ENCODE measurements around the gene EIF3F.

Gene EIF3F

GRCh38 chr11:7944123-7944522 is 43.0 kb upstream of the EIF3F start:
- no peak for ATAC-seq
- no peak for TF ChIP-seq ZC3H10 (CRISPR knock-in tag; IDR thresholded peaks at IDR 0.05)
- TF ChIP-seq ARNTL (CRISPR knock-in tag; IDR thresholded peaks at IDR 0.05; ENCODE audit: borderline replicate concordance, low read depth), result no peak
- TF ChIP-seq TSHZ2 (CRISPR knock-in tag; IDR thresholded peaks at IDR 0.05), result no peak
- no peak for TF ChIP-seq SNAI2 (CRISPR knock-in tag; IDR thresholded peaks at IDR 0.05)
- no peak for TF ChIP-seq ZNF565 (CRISPR knock-in tag; conservative IDR thresholded peaks at IDR 0.05; ENCODE audit: low read depth)
- no peak for TF ChIP-seq TOX (CRISPR knock-in tag; IDR thresholded peaks at IDR 0.05; ENCODE audit: borderline replicate concordance)
- no peak for TF ChIP-seq POU6F1 (CRISPR knock-in tag; IDR thresholded peaks at IDR 0.05; ENCODE audit: borderline replicate concordance, low read depth)
- TF ChIP-seq ZFP30 (CRISPR knock-in tag; IDR thresholded peaks at IDR 0.05), result no peak
- TF ChIP-seq GLIS3 (CRISPR knock-in tag; IDR thresholded peaks at IDR 0.05), result no peak
- no peak for TF ChIP-seq TCF4 (CRISPR knock-in tag; IDR thresholded peaks at IDR 0.05; ENCODE audit: borderline replicate concordance)

GRCh38 chr11:7949934-7950333 is 37.2 kb upstream of the EIF3F start:
- TF ChIP-seq ARNTL (CRISPR knock-in tag; IDR thresholded peaks at IDR 0.05; ENCODE audit: borderline replicate concordance, low read depth), result no peak
- no peak for TF ChIP-seq BACH2 (CRISPR knock-in tag; IDR thresholded peaks at IDR 0.05; ENCODE audit: borderline replicate concordance)
- TF ChIP-seq CSRNP3 (CRISPR knock-in tag; IDR thresholded peaks at IDR 0.05), result no peak
- TF ChIP-seq ZC3H10 (CRISPR knock-in tag; IDR thresholded peaks at IDR 0.05), result no peak
- TF ChIP-seq ZNF8 (CRISPR knock-in tag; IDR thresholded peaks at IDR 0.05), result no peak
- TF ChIP-seq ZNF70 (CRISPR knock-in tag; IDR thresholded peaks at IDR 0.05), result no peak
- no peak for TF ChIP-seq ESRRG (CRISPR knock-in tag; IDR thresholded peaks at IDR 0.05)
- no peak for TF ChIP-seq ZNF565 (CRISPR knock-in tag; conservative IDR thresholded peaks at IDR 0.05; ENCODE audit: low read depth)
- no peak for TF ChIP-seq GLIS3 (CRISPR knock-in tag; IDR thresholded peaks at IDR 0.05)
- TF ChIP-seq ZFP3 (CRISPR knock-in tag; IDR thresholded peaks at IDR 0.05), result no peak
- TF ChIP-seq TCF4 (CRISPR knock-in tag; IDR thresholded peaks at IDR 0.05; ENCODE audit: borderline replicate concordance), result no peak
- no peak for TF ChIP-seq CSDC2 (CRISPR knock-in tag; IDR thresholded peaks at IDR 0.05)
- TF ChIP-seq TOX (CRISPR knock-in tag; IDR thresholded peaks at IDR 0.05; ENCODE audit: borderline replicate concordance), result no peak
- TF ChIP-seq TSHZ2 (CRISPR knock-in tag; IDR thresholded peaks at IDR 0.05), result no peak
- no peak for TF ChIP-seq SNAI2 (CRISPR knock-in tag; IDR thresholded peaks at IDR 0.05)
- no peak for TF ChIP-seq CREB5 (CRISPR knock-in tag; IDR thresholded peaks at IDR 0.05; ENCODE audit: low read depth)

GRCh38 chr11:7955191-7955590 is 31.9 kb upstream of the EIF3F start:
- ATAC-seq, result no peak
- no peak for TF ChIP-seq SNAI2 (CRISPR knock-in tag; IDR thresholded peaks at IDR 0.05)
- TF ChIP-seq TOX (CRISPR knock-in tag; IDR thresholded peaks at IDR 0.05; ENCODE audit: borderline replicate concordance), result no peak
- no peak for TF ChIP-seq OSR1 (CRISPR knock-in tag; IDR thresholded peaks at IDR 0.05)
- TF ChIP-seq PATZ1 (CRISPR knock-in tag; IDR thresholded peaks at IDR 0.05; ENCODE audit: borderline replicate concordance), result no peak
- TF ChIP-seq RARB (CRISPR knock-in tag; IDR thresholded peaks at IDR 0.05), result no peak
- no peak for TF ChIP-seq ZC3H10 (CRISPR knock-in tag; IDR thresholded peaks at IDR 0.05)
- TF ChIP-seq CSRNP3 (CRISPR knock-in tag; IDR thresholded peaks at IDR 0.05), result no peak

More at GRCh38 chr11:7949934-7950333, 37.2 kb upstream of the EIF3F start:
- no peak for ATAC-seq
